HG03196 (cell line): ENCODE data around the gene HSPB6.

Experiments
- ATAC-seq: cut with Tn5 transposase; IDR thresholded peaks from one replicate; pipeline ENCODE4 v1.9.1; 2021; ENCODE audit not compliant: unreplicated experiment

Gene HSPB6

DNA sequence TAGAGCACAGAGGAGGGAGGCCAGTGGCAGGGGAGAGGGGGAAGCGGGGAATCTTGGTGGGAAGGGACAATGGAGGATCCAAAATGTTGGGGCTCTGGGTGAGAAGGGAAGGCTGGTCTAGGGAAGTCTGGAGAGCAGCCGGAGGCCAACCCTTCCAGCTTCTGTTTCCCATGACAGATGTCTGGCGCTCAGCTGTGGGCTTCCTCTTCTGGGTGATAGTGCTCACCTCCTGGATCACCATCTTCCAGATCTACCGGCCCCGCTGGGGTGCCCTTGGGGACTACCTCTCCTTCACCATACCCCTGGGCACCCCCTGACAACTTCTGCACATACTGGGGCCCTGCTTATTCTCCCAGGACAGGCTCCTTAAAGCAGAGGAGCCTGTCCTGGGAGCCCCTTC, 10.3 kb downstream of the HSPB6 start:
- no peak for ATAC-seq

DNA sequence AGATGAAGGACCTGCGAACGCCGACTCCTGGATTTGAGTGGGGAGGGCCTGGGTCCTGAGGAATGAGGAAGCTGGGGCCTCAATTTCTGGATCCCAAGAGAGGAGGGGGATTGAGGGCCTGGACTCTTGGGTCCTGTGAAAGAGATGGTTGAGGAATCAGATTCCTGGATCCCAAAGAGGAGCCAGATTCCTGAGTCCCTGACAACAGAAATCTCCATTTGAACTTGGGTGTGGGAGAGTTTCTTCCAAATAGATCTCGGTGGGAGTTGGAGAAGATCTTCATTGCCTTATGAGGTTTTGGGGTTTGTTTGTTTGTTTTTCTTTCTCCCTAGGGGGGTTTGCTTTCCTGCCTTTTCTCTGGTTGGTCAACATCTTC, 10.8 kb downstream of the HSPB6 start:
- ATAC-seq: no peak

DNA sequence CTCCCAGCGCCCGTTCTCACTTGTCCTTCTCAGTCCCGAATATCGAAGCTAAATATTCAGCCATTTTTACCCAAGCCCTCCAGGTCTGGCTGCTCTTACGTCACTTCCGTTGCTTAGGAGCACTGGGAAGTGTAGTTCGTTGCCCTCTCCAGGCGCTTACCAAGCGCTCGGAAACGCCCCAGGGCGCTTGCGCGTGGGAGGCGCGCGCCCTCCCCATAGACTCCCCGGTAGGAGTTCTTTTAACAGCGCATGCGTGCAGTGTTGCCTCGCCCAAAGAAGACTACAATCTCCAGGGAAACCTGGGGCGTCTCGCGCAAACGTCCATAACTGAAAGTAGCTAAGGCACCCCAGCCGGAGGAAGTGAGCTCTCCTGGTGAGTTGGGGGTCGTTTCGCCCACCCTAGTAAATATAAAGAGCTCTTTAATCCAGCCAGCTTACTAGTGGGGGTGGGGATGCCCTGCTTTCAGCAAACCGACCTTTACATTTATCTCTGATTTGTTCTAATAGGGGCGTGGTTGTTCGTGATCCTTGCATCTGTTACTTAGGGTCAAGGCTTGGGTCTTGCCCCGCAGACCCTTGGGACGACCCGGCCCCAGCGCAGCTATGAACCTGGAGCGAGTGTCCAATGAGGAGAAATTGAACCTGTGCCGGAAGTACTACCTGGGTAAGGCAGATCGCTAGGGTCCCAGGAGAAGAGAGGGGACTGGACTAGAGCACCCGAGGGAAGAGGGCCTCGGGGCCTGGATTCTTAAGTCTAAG, 11.3 kb downstream of the HSPB6 start, which contains the start of the genes PSENEN and U2AF1L4:
Gene PSENEN, plus strand, starts transcription at position 324 of the 759 bp plus-strand sequence. Its CDS starts 280 bp downstream, at position 604.
Gene U2AF1L4, minus strand, starts transcription at position 91 of the 759 bp plus-strand sequence. Its CDS starts 27 bp downstream, at position 64.
- ATAC-seq: peak; percentile 34

DNA sequence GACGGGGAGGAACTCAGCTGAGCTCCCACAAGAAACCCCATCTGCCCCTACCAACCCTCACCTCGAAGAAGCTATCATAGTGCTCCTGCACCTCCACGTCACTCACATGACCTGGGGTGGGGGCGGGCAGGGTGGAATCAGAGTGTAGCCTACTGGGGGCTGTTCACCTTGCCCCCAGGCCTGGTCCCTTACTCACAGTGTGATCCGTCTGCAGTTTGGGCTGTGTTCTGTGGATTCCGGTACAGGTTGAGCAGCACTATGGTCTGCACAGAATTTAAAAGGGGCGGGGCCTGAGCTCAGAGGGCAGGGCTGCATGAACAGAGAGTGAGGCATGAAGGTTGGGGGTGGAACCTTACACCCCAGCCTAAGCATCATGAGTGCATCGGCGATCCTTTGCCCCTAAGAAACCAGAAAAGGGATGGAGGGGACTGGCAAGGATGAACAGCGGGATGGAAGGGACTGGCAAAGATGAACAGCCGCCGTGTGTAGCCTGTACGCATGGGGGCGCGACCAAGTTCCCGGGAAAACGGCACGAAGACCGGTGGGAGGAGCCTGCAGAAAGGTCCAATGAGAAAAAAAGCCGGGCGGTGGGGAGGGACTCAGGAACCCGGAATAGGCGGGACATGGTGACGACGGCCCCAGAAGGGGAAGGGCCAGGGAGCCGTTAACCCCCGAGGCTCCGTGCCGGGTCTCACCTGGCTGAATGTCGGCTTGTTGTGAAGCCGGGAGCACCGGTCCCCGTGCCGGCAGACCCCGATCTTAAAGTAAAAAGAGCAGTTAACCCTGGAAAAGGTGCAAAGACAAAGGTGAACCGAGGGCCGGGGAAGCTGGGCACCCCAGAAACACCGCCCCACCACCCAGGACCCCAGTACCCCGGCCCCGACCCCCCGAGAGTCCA, 12.2 kb downstream of the HSPB6 start:
- peak; percentile 29 for ATAC-seq

DNA sequence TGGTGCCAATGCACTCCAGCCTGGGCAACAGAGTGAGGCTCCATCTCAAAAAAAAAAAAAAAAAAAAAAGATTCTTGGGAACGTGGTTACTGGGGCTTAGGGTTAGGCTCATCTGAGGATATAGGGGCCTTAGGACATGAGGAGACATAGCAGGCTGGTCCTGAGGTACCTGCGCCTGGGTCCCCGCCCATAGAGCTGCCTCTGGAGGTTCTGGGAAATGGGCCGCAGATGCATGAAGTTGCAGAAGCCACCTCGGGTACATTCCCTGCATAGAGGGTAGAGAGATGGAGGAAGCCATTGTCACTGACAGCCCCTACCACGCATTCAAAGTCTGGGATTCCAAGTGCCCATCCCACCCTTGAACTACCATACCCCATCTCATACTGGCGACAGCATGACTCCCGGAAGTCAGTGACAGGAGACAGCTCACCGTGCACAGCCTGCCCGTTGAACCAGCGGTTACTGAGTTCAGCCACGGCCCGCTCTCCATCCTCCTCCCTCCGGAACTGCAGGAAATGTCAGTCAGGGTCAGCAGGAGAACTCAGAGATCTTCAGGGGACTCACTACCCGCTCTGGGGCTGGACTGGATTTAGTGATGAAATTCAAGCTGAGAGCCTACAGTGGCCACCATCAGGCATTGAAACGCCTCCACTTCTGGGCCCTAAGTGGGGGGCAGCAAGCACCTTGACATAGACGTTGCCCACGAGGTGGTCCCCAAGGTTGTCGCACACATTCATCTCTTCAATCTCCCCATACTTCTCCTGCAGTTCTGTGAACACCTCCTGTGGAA, 13.0 kb downstream of the HSPB6 start:
- ATAC-seq: no peak

DNA sequence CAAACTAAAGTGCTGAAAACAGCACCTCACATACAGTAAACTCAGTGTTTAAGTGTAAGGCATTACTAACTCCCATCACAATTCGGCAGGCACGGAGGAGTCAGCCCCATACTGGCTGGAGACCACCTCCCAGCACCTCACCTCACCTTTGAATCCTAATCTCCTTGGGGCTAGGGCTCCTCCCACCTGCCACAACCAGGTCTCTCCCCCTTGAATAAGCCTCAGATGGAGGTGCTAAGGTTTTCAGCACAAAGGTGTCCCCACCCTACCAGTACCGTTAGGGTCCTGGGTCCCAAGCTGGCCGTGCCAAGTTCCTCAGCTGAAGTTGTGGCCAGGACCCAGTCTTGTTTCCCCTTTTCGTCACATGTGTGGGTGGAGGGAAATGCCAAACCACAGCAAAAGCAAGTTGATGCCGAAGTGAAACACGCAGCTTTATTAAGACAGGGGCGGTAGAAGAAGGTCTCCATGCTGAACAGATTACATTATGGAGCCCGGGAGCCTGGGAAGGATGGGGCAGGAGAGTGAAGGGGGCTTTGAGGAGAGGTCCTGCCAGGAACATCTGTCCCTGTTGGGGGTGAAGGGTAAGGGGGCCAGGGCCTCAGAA, 14.6 kb downstream of the HSPB6 start, which contains the start of gene IGFLR1:
Gene IGFLR1, minus strand, starts transcription at position 332 of the 604 bp plus-strand sequence. CDS start 1,272 bp downstream, outside the sequence.
- no peak for ATAC-seq

DNA sequence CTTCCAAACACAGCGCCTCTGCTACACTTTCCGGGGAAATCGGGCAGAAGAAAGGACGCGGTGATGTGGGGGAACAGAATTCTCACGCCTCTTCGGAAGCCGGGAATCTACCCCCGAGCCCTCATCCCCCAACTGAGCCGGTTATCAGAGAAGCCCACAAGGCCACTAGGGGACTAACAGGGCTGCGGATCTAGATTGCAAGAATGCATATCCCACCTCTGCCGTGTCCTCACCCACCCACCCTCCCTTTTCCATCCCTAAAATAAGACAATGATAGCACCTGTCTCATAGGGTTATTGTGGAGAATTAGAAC, 15.7 kb downstream of the HSPB6 start:
- ATAC-seq: no peak

DNA sequence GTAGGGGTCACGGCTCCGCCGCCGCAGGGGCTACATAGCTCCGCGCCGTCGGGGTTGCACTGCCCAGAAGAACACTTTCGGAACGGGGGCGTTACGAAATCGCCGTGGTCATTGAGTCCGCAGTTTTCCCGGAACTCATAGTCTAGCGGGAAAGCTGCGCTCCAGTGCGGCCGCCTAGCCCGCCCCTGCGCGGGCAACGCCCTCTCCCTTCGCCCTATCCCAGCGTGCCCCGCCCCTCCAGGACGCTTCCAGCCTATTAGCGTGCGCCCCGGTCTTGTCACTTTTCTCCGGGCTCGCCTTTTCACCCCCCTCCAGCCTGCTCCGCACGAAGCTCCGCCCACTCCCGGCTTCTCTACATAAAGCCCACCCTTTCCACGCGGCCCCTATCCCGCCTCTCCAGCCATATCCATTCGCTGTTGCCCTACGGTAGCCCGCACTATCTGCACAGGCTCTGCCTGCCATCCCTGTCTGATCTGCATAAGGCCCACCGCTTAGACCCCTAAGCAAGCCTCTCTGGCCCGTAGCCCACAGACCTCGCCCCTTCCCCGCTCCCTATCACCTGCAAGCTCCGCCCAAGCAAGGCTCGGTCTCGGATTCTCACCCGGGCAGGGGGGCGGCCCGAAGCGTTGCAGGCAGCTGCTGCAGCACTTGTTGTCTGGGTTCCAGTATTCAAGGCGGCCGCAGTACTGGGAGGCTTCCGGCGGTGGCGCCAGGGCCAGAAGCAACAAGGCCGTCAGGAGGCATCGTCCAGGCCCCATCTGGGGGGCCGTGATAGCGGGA, 16.2 kb downstream of the HSPB6 start:
- ATAC-seq: peak; percentile 46

DNA sequence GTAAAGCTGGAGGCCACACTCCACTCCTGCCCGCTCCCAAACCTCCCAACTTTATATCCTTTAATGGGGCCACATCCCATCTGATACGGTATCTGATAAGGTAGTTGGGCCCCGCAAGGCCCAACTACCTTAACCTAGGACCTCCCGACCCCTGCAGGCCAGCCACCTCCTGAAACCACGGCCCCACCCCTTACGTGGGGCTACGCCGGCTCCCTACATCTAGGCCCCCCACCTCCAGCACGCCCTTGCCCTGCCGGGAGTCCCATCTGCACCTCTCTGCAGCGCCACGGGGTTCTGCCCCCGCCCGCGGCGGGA, 16.8 kb downstream of the HSPB6 start:
- peak; percentile 14 for ATAC-seq

DNA sequence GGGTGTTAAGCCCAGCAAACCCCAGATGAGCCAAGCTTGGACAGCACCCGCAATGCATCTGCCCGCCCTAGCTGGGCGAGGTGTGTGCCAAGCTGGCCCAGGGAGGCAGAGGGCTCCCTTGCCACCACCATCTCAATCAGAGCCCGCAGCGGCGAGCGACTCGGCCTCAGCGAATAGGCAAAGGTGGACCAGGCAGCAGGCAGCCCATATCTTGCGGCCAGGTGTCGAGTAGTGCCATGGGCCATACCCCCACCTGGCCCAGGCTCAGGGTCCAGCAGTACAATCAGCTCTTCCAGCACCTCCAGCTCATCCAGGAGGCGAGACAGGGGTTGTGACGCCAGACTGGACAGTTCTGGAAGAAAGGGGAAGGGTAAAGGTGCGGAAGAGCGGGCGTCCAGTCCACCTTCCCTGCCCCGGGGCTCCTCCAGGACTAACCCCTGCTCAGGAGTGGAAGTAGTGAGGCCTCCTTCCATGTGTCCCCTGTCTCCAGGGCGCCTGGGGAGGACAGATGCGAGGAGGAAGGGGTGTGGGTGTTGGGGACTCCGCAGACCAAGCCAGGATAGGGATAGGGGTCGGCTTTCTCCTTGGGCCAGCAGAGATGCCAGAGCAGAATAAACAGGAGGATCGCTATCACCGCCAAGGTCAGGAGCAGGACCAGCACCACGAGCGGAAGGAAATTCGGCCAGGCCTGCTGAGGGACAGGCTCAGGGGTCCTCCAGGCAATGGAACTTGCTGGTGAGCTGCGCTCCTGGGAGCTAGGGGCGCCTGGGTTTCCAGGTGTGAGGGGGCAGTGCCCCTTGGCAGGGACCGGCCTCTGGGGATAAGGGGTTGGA, 17.3 kb downstream of the HSPB6 start:
- ATAC-seq: no peak

DNA sequence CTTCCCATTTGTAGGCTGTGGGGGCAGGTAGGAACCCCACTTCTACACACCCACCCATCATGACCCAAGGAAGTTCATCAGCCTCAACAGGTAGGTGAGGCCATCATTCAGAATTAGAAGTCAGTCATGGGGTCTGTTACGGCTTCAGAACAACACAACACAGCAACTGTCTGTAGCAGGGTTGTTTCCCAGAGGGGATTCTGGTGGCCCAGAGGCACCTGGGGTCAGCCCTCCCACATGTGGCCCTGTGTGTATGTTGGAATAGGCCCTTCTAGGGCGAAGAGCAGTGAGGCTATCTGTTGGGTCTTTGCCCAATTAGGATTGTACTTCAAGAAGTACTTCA, 18.0 kb downstream of the HSPB6 start:
- ATAC-seq: no peak

DNA sequence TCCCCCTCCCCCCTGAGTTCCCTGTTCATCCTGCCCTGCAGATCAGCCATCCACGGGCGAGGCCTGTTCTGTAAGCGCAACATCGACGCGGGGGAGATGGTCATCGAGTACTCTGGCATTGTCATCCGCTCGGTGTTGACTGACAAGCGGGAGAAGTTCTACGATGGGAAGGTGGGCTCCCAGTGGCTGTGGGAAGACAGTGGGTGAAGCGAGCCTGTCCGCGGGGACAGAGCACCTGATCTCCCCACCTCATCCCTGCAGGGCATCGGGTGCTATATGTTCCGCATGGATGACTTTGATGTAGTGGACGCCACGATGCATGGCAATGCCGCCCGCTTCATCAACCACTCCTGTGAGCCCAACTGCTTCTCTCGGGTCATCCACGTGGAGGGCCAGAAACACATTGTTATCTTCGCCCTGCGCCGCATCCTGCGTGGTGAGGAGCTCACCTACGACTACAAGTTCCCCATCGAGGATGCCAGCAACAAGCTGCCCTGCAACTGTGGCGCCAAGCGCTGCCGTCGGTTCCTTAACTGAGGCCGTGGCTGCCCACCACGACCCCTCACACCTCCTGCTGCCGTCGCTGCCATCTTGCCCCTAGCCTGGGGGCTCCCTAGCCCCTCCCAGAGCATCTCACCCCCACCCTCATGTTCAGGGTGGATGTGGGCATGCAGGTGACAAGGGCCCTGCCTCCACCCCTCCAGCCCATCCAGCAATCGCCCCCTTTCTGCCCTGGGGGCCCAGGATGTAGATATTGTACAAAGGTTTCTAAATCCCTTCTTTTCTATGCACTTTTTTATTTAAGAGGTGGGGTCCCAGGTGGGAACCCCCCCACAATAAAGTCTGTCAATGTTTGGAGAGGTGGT, 18.6 kb downstream of the HSPB6 start:
- no peak for ATAC-seq

DNA sequence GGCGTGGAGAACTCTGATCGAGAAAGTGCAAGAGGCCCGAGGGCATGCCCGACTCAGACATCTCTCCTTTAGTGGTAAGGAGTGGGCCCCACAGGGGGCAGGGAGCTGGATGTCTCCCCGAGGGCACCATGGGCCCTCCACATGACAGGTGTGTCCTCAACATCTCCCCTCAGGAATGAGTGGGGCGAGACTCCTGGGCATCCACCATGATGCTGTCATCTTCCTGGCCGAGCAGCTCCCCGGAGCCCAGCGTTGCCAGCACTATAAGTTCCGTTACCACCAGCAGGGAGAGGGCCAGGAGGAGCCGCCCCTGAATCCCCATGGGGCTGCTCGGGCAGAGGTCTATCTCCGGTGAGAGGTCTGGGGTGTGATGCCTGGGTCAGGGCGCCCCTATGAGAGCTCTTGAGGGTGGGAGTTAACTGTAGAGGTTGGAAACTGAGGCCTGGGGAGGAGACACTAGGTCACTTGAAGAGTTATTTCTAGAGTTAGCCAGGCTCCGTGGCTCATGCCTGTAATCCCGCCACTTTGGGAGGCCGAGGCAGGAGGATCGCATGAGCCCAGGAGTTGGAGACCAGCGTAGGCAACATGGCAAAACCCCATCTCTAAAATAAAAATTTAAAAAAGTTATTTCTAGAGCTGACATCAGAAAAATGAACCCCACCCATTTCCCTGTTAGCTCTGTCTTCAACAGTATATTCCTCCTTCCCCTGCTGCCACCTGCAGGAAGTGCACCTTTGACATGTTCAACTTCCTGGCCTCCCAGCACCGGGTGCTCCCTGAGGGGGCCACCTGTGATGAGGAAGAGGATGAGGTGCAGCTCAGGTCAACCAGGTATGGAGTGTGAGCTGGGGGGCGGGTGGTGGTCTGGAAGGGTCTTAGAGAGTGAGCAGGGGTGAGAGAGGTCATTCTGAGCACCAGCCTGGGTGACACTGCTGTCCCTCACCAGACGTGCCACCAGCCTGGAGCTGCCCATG, 19.6 kb downstream of the HSPB6 start:
- no peak for ATAC-seq

DNA sequence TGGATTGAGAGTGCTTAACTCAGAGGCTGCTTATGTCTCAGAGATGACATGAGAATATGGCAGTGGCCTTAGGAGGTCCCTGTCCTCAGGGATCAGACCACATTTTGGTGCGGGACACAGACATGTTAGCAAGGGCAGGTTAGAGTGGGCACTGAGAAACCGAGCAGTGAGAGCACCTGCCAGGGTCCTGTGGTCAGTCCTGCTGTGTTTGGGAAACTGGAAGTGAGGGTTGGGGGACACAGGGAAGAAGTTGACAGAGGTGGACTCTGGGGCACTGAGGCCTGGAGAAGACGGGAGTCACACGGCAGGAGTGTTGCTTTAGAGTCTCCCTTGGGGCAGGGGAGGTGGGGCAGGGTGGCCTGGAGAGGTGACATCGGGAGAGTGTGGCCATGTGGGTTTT, 21.9 kb downstream of the HSPB6 start:
- no peak for ATAC-seq

DNA sequence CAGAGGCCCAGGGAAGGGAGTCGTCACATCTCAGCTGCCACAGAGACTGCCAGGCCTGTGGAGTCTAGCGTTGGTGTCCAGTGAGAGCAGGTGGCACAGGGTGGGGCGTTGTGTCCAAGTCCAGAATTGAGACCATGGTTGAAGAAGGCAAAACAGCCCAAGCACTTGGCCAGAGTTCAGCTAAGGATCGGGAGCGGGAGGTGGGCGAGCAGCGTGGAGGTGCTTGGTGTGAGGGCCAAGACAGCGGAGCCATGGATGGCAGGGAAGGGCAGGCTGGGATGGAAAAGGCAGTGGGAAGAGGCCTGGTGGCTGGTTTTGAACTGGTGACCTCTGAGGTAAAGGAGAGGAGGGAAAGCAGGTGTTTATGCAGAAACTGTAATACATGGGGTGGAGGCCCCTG, 22.6 kb downstream of the HSPB6 start:
- no peak for ATAC-seq

DNA sequence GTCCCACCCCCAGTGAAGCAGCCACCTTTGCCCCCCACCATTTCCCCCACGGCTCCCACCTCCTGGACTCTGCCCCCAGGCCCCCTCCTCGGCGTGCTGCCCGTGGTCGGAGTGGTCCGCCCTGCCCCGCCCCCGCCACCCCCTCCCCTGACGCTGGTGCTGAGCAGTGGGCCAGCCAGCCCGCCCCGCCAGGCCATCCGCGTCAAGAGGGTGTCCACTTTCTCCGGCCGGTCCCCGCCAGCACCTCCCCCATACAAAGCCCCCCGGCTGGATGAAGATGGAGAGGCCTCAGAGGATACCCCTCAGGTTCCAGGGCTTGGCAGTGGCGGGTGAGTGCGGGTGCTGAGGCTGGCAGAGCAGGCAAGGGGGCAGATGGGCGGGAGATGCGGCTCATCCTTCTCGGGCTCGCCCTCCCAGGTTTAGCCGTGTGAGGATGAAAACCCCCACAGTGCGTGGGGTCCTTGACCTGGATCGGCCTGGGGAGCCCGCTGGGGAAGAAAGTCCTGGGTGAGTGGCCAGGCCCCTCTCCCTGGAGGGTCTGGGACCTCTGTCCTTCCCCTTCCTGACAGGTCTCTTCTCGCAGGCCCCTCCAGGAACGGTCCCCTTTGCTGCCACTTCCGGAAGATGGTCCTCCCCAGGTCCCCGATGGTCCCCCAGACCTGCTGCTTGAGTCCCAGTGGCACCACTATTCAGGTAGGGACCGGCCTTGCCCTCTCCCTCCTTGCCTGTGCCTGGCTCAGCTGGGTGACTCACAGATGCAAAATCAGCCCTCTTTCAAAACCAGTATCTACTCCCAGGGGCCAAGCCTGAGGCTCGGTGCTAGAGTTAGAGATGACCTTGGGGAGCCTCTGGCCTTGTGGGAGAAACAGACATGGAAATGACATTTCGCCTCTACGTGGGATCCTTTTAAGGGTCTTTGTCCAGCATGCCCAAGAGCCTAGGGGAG, 23.4 kb downstream of the HSPB6 start:
- no peak for ATAC-seq
